HTR-8/SVneo (cell line): ENCODE data around the gene PCDHGA12.

Experiments used
- DNase-seq: peaks from one replicate; pipeline ENCODE4 v3.0.0; 2011; ENCODE audit warnings: low spot score, mixed read lengths; ENCODE audit not compliant: insufficient read length
- FAIRE-seq: peaks from 2 replicates; lab custom pipeline; 2011; peaks lifted over from hg19 to GRCh38; lab: Jason Lieb, UNC

Gene PCDHGA12

GRCh38 chr5:141437221-141437620 lies 6.9 kb downstream of the PCDHGA12 start:
- FAIRE-seq = no peak
- no peak for DNase-seq

GRCh38 chr5:141439411-141440141 lies 9.3 kb downstream of the PCDHGA12 start:
- no peak for FAIRE-seq
- no peak for DNase-seq

- DNase-seq = no peak
- no peak for FAIRE-seq
Measured at GRCh38 chr5:141440341-141440740, 10.0 kb downstream of the PCDHGA12 start.

GRCh38 chr5:141441571-141442170 lies 11.4 kb downstream of the PCDHGA12 start:
- FAIRE-seq (no peak), DNase-seq (no peak)

GRCh38 chr5:141465351-141465750 lies 35.0 kb downstream of the PCDHGA12 start:
- FAIRE-seq (no peak), DNase-seq (no peak)

- FAIRE-seq = no peak
- DNase-seq = peak; percentile 93
Measured at GRCh38 chr5:141475625-141476131, 45.4 kb downstream of the PCDHGA12 start, which contains the start of gene PCDHGC3. Gene PCDHGC3 (plus strand): TSS chr5:141475966. CDS start chr5:141476117, 151 bp downstream.

- DNase-seq = peak; percentile 60
- peak; percentile 13 for FAIRE-seq
Measured at GRCh38 chr5:141476132-141476911, 46.0 kb downstream of the PCDHGA12 start.

- DNase-seq (no peak), FAIRE-seq (no peak)
Measured at GRCh38 chr5:141477044-141477575, 46.8 kb downstream of the PCDHGA12 start.

GRCh38 chr5:141477815-141478214 lies 47.5 kb downstream of the PCDHGA12 start:
- no peak for FAIRE-seq
- no peak for DNase-seq

- DNase-seq = no peak
- FAIRE-seq = no peak
Measured at GRCh38 chr5:141478321-141478945, 48.1 kb downstream of the PCDHGA12 start.

- FAIRE-seq (no peak), DNase-seq (no peak)
Measured at GRCh38 chr5:141479776-141480175, 49.5 kb downstream of the PCDHGA12 start.
